ENCODE results near the gene MEGF11. TPM values are rescaled to one million over a fixed set of nuclear protein-coding genes. Genes with fewer than 3 reads are reported as not detected.

MEGF11 gene
- total and polyA plus RNA-seq, 4 donors: 6.2 to 20.3 (median 14.0) TPM

DNA sequence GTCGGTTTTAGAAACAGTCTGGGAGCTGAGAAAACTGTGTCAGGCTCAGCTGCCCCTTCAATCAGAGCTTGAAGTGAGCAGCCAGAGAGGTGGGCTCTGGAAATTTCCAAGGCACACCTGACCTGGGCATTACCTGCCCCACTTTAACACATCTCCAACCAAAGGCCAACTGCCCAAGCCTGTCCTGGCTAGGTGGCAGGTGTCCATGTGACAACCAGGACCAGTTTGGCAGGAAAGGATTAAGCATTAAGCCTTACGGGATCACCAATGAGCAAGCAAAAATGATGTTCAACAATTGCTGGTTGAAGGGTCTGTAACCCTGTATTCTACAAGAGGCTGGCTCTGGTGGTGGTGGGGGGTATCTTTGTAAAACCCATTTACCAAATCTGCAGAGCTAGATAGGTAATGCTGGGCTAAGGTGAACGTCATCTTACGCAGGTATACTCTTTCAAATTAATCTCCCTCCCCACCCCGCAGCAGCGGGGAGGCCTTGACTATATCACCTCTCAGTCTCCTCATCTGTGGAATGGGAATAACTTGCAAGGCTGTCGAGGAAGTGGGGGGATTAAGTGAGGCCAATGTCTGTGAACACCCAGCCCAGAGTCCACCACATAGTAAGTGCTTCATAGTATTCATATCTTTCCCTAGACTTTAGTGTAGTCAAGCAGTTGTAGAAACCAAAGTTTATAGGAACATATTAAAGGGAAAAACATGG is 183.2 kb downstream of the MEGF11 start:
- H3K4me1 ChIP-seq (ENCODE audit: control insufficient read depth, insufficient read depth, low read length): peaks cover 29% of the 10 kb centered on the region
- H3K9me3 ChIP-seq (ENCODE audit: control insufficient read depth, insufficient read depth, low read length): no peaks in the 10 kb centered on the region
- no peak overlapping the region for H3K4me3 ChIP-seq (ENCODE audit: low read depth, low read length)
- 94% methylated on average over 2 of the region's 7 CpGs for WGBS (ENCODE audit: insufficient coverage)
- H3K27ac ChIP-seq (ENCODE audit: low read depth, low read length): no peak overlapping the region
- H3K36me3 ChIP-seq (ENCODE audit: control insufficient read depth, insufficient read depth, low read length): no peaks in the 10 kb centered on the region
- H3K27me3 ChIP-seq (ENCODE audit: control insufficient read depth, insufficient read depth, low read length): no peaks in the 10 kb centered on the region
- no peak for DNase-seq (ENCODE audit: low read depth in 4 of 6, low spot score in 6 of 6)

DNA sequence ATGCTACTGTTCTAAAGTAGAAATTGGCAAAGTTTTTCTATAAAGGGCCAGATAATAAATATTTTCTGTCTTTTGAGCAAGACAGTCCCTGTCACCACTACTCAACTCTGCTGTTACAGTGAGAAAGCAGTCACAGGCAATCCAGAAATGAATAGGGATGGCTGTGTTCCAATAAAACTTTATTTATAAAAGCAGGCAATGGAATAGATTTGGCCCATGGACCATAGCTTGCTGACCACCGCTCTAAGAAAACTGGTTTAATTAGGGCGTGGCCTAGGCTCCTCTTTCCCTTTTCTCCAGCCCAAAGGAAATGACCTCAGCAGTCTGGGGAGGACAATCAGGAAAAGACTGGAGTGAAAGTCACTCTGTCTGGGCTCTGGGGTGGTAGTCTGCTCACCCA is 183.8 kb downstream of the MEGF11 start:
- DNase-seq (ENCODE audit: low read depth in 4 of 6, low spot score in 6 of 6): no peak
- no peaks in the 10 kb centered on the region for H3K27me3 ChIP-seq (ENCODE audit: control insufficient read depth, insufficient read depth, low read length)
- H3K4me1 ChIP-seq (ENCODE audit: control insufficient read depth, insufficient read depth, low read length): peaks cover 30% of the 10 kb centered on the region
- H3K4me3 ChIP-seq (ENCODE audit: low read depth, low read length): no peak overlapping the region
- no peaks in the 10 kb centered on the region for H3K36me3 ChIP-seq (ENCODE audit: control insufficient read depth, insufficient read depth, low read length)
- H3K27ac ChIP-seq (ENCODE audit: low read depth, low read length): no peak overlapping the region
- WGBS (ENCODE audit: insufficient coverage): no CpG with 5 or more reads among the region's 2 CpGs
- H3K9me3 ChIP-seq (ENCODE audit: control insufficient read depth, insufficient read depth, low read length): no peaks in the 10 kb centered on the region

DNA sequence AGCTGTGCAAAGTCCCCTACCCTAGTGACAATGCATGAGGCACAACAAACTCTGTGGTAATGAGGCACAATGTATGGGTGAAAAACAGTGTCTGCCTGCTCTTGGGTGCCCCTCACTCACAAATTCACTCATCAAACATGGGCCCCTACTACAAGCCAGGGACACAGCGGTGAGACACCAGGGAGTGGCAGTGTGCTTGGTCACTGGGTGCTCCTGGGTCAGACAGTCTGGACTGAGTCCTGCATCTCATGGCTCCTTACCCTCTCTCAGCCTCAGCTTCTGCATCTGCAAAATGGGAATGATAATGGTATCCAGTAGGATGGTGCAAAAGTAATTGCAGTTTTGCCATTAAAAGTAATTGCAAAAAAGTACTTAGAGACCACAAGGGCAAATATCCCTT is 184.7 kb downstream of the MEGF11 start:
- H3K27ac ChIP-seq (ENCODE audit: low read depth, low read length): no peak overlapping the region
- WGBS (ENCODE audit: insufficient coverage): 100% methylated on average over 1 of the region's 1 CpG
- peaks cover 30% of the 10 kb centered on the region for H3K4me1 ChIP-seq (ENCODE audit: control insufficient read depth, insufficient read depth, low read length)
- H3K9me3 ChIP-seq (ENCODE audit: control insufficient read depth, insufficient read depth, low read length): no peaks in the 10 kb centered on the region
- no peak for DNase-seq (ENCODE audit: low read depth in 4 of 6, low spot score in 6 of 6)
- no peaks in the 10 kb centered on the region for H3K27me3 ChIP-seq (ENCODE audit: control insufficient read depth, insufficient read depth, low read length)
- no peak overlapping the region for H3K4me3 ChIP-seq (ENCODE audit: low read depth, low read length)
- no peaks in the 10 kb centered on the region for H3K36me3 ChIP-seq (ENCODE audit: control insufficient read depth, insufficient read depth, low read length)

DNA sequence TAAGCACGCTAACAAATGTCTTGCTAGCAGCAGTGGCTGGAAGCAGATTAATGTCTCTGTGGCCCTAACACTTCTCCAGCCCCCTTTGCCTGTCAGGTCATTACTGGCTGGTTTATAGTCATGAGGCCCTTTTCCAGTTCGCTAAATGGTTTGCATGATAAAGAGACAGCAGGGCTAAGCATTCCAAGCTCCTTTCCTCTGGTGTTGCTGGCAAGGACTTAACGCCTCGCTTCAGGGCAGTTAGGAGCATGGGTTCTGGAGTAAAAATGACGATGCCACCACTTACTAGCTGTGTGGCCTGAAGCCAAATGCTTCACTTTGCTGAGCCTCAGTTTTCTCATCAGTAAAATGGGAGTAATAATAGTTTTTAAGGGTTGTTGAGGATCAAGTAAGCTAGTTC is 185.9 kb downstream of the MEGF11 start:
- DNase-seq (ENCODE audit: low read depth in 4 of 6, low spot score in 6 of 6): peak in 2 of 6 donors; percentile 35 to 73
- WGBS (ENCODE audit: insufficient coverage): 50% methylated on average over 1 of the region's 5 CpGs
- Histone ChIP-seq H3K27me3 (ENCODE audit: control insufficient read depth, insufficient read depth, low read length) (no peaks in the 10 kb centered on the region), H3K27ac (ENCODE audit: low read depth, low read length) (no peak overlapping the region), H3K9me3 (ENCODE audit: control insufficient read depth, insufficient read depth, low read length) (no peaks in the 10 kb centered on the region), H3K4me1 (ENCODE audit: control insufficient read depth, insufficient read depth, low read length) (peaks cover 27% of the 10 kb centered on the region), H3K36me3 (ENCODE audit: control insufficient read depth, insufficient read depth, low read length) (no peaks in the 10 kb centered on the region), H3K4me3 (ENCODE audit: low read depth, low read length) (no peak overlapping the region)

DNA sequence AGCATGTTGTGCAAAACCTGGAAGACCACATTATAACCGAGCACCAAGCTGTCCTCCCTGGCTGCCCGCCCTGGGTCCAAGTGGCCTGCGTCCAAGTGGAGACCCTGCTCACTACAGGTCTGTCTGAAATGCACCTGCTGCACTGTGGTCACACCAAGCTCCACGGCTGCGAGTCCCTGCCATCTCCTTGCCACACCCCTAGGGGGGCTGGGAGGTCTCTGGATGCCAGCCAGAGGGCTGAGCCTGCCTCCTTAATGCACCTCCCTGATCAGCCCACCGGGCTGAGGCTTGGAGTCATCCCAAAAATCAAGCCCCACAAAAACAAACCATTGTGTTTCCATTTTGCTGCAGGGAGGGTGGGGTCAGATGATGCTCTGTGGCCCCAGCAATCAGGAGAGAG is 187.1 kb downstream of the MEGF11 start:
- H3K27ac ChIP-seq (ENCODE audit: low read depth, low read length): no peak overlapping the region
- H3K4me1 ChIP-seq (ENCODE audit: control insufficient read depth, insufficient read depth, low read length): peaks cover 21% of the 10 kb centered on the region
- 47% methylated on average over 5 of the region's 6 CpGs for WGBS (ENCODE audit: insufficient coverage)
- DNase-seq (ENCODE audit: low read depth in 4 of 6, low spot score in 6 of 6): no peak
- no peaks in the 10 kb centered on the region for H3K9me3 ChIP-seq (ENCODE audit: control insufficient read depth, insufficient read depth, low read length)
- no peaks in the 10 kb centered on the region for H3K27me3 ChIP-seq (ENCODE audit: control insufficient read depth, insufficient read depth, low read length)
- H3K4me3 ChIP-seq (ENCODE audit: low read depth, low read length): no peak overlapping the region
- H3K36me3 ChIP-seq (ENCODE audit: control insufficient read depth, insufficient read depth, low read length): no peaks in the 10 kb centered on the region

DNA sequence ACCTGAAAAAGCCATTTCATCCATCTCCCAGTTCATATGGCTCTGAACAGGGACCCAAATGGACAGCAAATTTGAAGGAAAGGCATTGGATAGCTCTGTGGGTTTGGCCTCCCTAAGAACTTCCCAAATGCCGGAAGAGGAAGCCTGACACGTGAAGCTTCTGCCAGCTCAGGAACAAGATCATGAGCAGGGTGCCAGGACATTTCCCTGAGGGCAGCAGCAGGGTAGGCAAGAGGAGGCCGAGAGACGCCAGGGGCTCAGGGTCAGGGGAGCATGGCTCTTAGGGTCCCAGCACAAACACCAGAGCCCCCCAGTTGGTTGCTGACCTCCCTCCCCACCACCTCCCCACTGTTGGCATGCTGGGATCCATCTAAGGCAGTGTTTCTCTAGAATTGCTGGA is 187.5 kb downstream of the MEGF11 start:
- Histone ChIP-seq H3K36me3 (ENCODE audit: control insufficient read depth, insufficient read depth, low read length) (no peaks in the 10 kb centered on the region), H3K4me1 (ENCODE audit: control insufficient read depth, insufficient read depth, low read length) (peaks cover 16% of the 10 kb centered on the region), H3K27ac (ENCODE audit: low read depth, low read length) (no peak overlapping the region), H3K9me3 (ENCODE audit: control insufficient read depth, insufficient read depth, low read length) (no peaks in the 10 kb centered on the region), H3K27me3 (ENCODE audit: control insufficient read depth, insufficient read depth, low read length) (no peaks in the 10 kb centered on the region), H3K4me3 (ENCODE audit: low read depth, low read length) (no peak overlapping the region)
- DNase-seq (ENCODE audit: low read depth in 4 of 6, low spot score in 6 of 6): no peak
- 51% methylated on average over 4 of the region's 4 CpGs for WGBS (ENCODE audit: insufficient coverage)

DNA sequence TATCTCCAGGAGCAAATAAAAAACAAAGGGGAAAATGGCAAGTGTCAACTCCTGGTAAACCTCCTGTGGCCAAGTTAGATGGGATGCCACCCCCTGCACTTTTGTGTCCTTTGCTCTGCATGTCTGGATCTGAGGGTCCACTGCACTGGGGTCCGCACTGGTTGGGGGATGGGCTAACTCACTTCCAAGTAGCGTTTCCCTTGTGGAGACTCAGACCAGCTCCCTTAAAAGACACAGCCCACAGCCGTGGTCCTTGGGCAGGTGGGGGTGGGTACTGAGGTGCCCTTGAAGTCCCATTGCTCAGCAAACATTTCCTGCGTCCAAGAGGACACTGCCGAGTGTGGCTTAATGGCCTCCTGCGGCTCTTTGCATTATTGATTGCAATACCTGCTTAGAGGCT is 188.2 kb downstream of the MEGF11 start:
- Histone ChIP-seq H3K27me3 (ENCODE audit: control insufficient read depth, insufficient read depth, low read length) (no peaks in the 10 kb centered on the region), H3K9me3 (ENCODE audit: control insufficient read depth, insufficient read depth, low read length) (no peaks in the 10 kb centered on the region), H3K4me3 (ENCODE audit: low read depth, low read length) (no peak overlapping the region), H3K27ac (ENCODE audit: low read depth, low read length) (no peak overlapping the region), H3K36me3 (ENCODE audit: control insufficient read depth, insufficient read depth, low read length) (no peaks in the 10 kb centered on the region), H3K4me1 (ENCODE audit: control insufficient read depth, insufficient read depth, low read length) (peaks cover 16% of the 10 kb centered on the region)
- no peak for DNase-seq (ENCODE audit: low read depth in 4 of 6, low spot score in 6 of 6)
- WGBS (ENCODE audit: insufficient coverage): no CpG with 5 or more reads among the region's 6 CpGs

DNA sequence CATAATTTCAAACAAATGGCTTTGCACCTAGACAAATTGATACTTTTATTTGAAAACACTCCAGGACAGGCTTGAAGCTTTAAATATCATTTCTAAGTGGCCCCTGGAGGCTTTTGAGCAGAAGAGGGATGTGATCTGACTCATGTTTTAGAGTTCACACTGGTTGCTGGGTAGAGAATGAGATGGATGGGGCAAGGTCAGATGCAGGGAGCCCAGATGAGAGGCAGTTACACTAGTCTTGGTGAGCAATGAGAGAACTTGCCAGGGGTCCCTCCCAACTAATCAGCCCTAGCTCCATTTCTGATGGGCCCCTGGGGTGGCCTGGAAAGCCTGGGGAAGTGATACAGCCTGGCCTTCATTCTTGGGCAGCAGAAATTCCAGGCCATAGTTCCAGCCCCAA is 190.4 kb downstream of the MEGF11 start:
- DNase-seq (ENCODE audit: low read depth in 4 of 6, low spot score in 6 of 6): no peak
- no peak overlapping the region for H3K27ac ChIP-seq (ENCODE audit: low read depth, low read length)
- peaks cover 27% of the 10 kb centered on the region for H3K4me1 ChIP-seq (ENCODE audit: control insufficient read depth, insufficient read depth, low read length)

DNA sequence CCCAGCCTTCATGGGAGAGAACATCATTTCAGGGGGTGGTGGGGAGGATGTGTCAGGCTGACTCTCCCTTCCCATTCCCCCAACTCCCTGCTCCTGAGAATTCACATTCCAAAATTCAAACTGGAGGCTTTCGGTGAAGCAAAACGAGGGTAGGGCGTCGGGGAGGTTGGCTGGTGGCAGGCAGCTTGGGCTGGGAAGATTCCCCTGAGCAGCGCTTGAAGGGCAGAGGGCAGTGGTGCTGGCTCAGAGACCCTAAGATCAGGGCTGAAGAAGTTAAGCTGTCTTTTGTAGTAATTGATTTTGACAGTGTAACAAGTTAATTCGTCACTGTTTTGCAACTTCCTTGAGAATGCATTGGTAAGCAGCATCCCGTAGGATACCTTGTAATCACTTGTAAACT is 196.5 kb downstream of the MEGF11 start:
- Histone ChIP-seq H3K27ac (ENCODE audit: low read depth, low read length) (no peak overlapping the region), H3K27me3 (ENCODE audit: control insufficient read depth, insufficient read depth, low read length) (peaks cover 2% of the 10 kb centered on the region), H3K4me1 (ENCODE audit: control insufficient read depth, insufficient read depth, low read length) (peaks cover 18% of the 10 kb centered on the region), H3K36me3 (ENCODE audit: control insufficient read depth, insufficient read depth, low read length) (no peaks in the 10 kb centered on the region), H3K9me3 (ENCODE audit: control insufficient read depth, insufficient read depth, low read length) (no peaks in the 10 kb centered on the region), H3K4me3 (ENCODE audit: low read depth, low read length) (no peak overlapping the region)
- no peak for DNase-seq (ENCODE audit: low read depth in 4 of 6, low spot score in 6 of 6)
- WGBS (ENCODE audit: insufficient coverage): 62% methylated on average over 5 of the region's 7 CpGs

More for the DNA sequence above, 190.4 kb downstream of the MEGF11 start:
- H3K27me3 ChIP-seq (ENCODE audit: control insufficient read depth, insufficient read depth, low read length): no peaks in the 10 kb centered on the region
- H3K36me3 ChIP-seq (ENCODE audit: control insufficient read depth, insufficient read depth, low read length): no peaks in the 10 kb centered on the region
- no peak overlapping the region for H3K4me3 ChIP-seq (ENCODE audit: low read depth, low read length)
- H3K9me3 ChIP-seq (ENCODE audit: control insufficient read depth, insufficient read depth, low read length): no peaks in the 10 kb centered on the region

DNA sequence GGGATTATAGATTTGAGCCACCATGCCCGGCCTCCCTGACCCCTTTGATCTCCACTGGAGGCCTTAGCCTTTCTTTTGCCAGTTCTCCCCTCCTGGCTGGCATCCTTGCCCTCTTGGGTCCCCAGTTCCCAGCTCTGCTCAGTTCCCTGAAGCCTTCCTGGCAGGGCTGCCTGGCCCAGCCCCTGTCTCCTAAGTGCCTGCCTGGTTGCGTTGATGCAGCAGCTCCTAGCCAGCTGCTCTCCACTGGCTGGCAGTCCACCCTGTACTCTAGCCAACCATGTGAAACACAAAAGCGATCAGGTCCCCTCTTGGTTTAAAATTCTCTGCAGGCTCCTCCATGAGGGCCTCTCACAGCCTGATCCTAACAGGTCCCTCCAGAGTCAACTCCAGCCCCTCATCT is 199.6 kb downstream of the MEGF11 start:
- DNase-seq (ENCODE audit: low read depth in 4 of 6, low spot score in 6 of 6): peak in 1 of 6 donors; percentile 65
- H3K27ac ChIP-seq (ENCODE audit: low read depth, low read length): no peak overlapping the region
- peaks cover 15% of the 10 kb centered on the region for H3K4me1 ChIP-seq (ENCODE audit: control insufficient read depth, insufficient read depth, low read length)
- no peak overlapping the region for H3K4me3 ChIP-seq (ENCODE audit: low read depth, low read length)
- no peaks in the 10 kb centered on the region for H3K36me3 ChIP-seq (ENCODE audit: control insufficient read depth, insufficient read depth, low read length)
- H3K9me3 ChIP-seq (ENCODE audit: control insufficient read depth, insufficient read depth, low read length): no peaks in the 10 kb centered on the region
- peaks cover 2% of the 10 kb centered on the region for H3K27me3 ChIP-seq (ENCODE audit: control insufficient read depth, insufficient read depth, low read length)
- WGBS (ENCODE audit: insufficient coverage): 52% methylated on average over 3 of the region's 3 CpGs
